Neural progenitor cell (in vitro differentiated cells): ENCODE measurements around the gene SMG7. TPM values are rescaled to one million over a fixed set of nuclear protein-coding genes. Genes with fewer than 3 reads are reported as not detected.

ENCODE experiments used
- DNase-seq: peaks from one replicate; pipeline ENCODE4 v3.0.0-alpha.2; 2016; ENCODE audit warnings: low spot score
- H2AFZ ChIP-seq: fragments of 200-600 bp; sonication (generic); replicated peaks from 2 replicates; pipeline ENCODE4 v1.6.1; 2016; ENCODE audit warnings: antibody characterized with exemption
- H3F3A ChIP-seq: fragments of 200-600 bp; sonication (generic); 2 replicates; pipeline ENCODE4 v1.6.1; 2016; ENCODE audit warnings: antibody characterized with exemption, low read depth
- H3K27ac ChIP-seq: fragments of 200-600 bp; sonication (generic); 2 replicates; pipeline ENCODE4 v1.5.1; 2016; ENCODE audit warnings: mild to moderate bottlenecking
- H3K27me3 ChIP-seq: fragments of 200-600 bp; sonication (generic); 2 replicates; pipeline ENCODE4 v1.6.1; 2016; ENCODE audit warnings: mild to moderate bottlenecking, moderate library complexity
- H3K36me3 ChIP-seq: fragments of 200-600 bp; sonication (generic); 2 replicates; pipeline ENCODE4 v1.5.1; 2016
- H3K4me1 ChIP-seq: fragments of 200-600 bp; sonication (generic); 2 replicates; pipeline ENCODE4 v1.6.1; 2016; ENCODE audit warnings: mixed run types
- H3K4me2 ChIP-seq: fragments of 200-600 bp; sonication (generic); 2 replicates; pipeline ENCODE4 v1.6.1; 2016
- H3K4me3 ChIP-seq: fragments of 200-600 bp; sonication (generic); 2 replicates; pipeline ENCODE4 v1.5.1; 2016
- H3K79me2 ChIP-seq: fragments of 200-600 bp; sonication (generic); 2 replicates; pipeline ENCODE4 v1.6.1; 2016; ENCODE audit warnings: low read depth
- H3K9ac ChIP-seq: fragments of 200-600 bp; sonication (generic); 2 replicates; pipeline ENCODE4 v1.6.1; 2016
- H3K9me3 ChIP-seq: fragments of 200-600 bp; sonication (generic); 2 replicates; pipeline ENCODE4 v1.5.1; 2016; ENCODE audit warnings: low read depth
- H4K20me1 ChIP-seq: fragments of 200-600 bp; sonication (generic); 2 replicates; pipeline ENCODE4 v1.6.1; 2016; ENCODE audit warnings: low read depth
- H3K27ac Mint-ChIP-seq: 3 replicates; pipeline ENCODE4 v1.8.0; 2021; ENCODE audit warnings: mixed read lengths
- H3K27me3 Mint-ChIP-seq: 2 replicates; pipeline ENCODE4 v1.8.0; 2022; ENCODE audit warnings: low read depth, mild to moderate bottlenecking, inconsistent platforms, moderate library complexity, mixed read lengths; ENCODE audit not compliant: insufficient read depth
- H3K36me3 Mint-ChIP-seq: 3 replicates; pipeline ENCODE4 v1.8.0; 2021; ENCODE audit warnings: mixed read lengths
- H3K4me1 Mint-ChIP-seq: 3 replicates; pipeline ENCODE4 v1.8.0; 2021; ENCODE audit warnings: mixed read lengths
- H3K4me3 Mint-ChIP-seq: 3 replicates; pipeline ENCODE4 v1.8.0; 2021; ENCODE audit warnings: mild to moderate bottlenecking, moderate library complexity, mixed read lengths
- H3K9me3 Mint-ChIP-seq: 3 replicates; pipeline ENCODE4 v1.8.0; 2020; ENCODE audit warnings: mixed read lengths
- CTCF ChIP-seq: fragments of 200-600 bp; sonication (generic); IDR thresholded peaks from 2 replicates; pipeline ENCODE4 v1.5.1; 2017; ENCODE audit warnings: antibody characterized with exemption, mild to moderate bottlenecking
- EZH2 ChIP-seq: fragments of 200-600 bp; sonication (generic); IDR thresholded peaks from 2 replicates; pipeline ENCODE4 v1.6.1; 2017; ENCODE audit warnings: antibody characterized with exemption, mild to moderate bottlenecking, moderate library complexity
- EZH2phosphoT487 ChIP-seq: fragments of 200-600 bp; sonication (generic); IDR thresholded peaks from 2 replicates; pipeline ENCODE4 v1.6.1; 2017; ENCODE audit warnings: antibody characterized with exemption
- total RNA-seq: library from RNA; depleted of rRNA; stranded (reverse); fragments of >200 nt; gene quantifications from 2 replicates; pipeline ENCODE4 v1.2.3, GENCODE V29; 2015; ENCODE audit warnings: low replicate concordance

SMG7 gene
- total RNA-seq, 1 donor from 2014 or later: 33.5 TPM

DNA sequence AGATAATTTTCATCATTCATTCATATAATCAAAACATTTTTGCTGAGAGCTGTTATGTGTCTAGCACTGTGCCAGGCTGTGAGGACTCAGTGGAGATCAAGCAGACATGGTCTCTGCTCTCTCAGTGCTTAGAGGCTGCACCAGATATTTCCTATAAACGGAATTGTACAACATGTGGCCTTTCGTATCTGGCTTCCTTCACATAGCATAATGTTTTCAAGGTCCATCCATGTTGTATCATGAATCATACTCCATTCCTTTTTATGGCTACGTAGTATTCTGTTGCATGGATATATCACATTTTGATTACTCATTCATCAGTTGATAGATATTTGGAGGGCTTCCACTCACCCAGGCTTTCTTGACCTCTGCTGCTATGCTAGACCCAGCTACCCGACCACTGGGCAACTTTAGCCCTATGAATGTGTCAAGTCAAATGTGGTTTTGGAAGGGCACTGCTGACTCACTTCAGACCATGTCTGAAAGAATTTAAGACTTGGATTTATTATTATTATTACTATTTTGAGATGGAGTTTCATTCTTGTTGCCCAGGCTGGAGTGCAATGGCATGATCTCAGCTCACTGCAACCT is 99.5 kb downstream of the SMG7 start:
- Histone ChIP-seq H3K27ac (no peak overlapping the region), H3K4me2 (no peak overlapping the region), H3K36me3 (no peaks in the 10 kb centered on the region), H3K4me1 (no peaks in the 10 kb centered on the region), H3K79me2 (no peaks in the 10 kb centered on the region), H3K9me3 (no peaks in the 10 kb centered on the region), H4K20me1 (no peaks in the 10 kb centered on the region), H3K4me3 (no peak overlapping the region), H3F3A (no peaks in the 10 kb centered on the region), H3K27me3 (no peaks in the 10 kb centered on the region), H3K9ac (no peak overlapping the region), H2AFZ (no peak overlapping the region)
- Mint-ChIP-seq H3K4me3 (no peak overlapping the region), H3K27me3 (peaks cover 3% of the 10 kb centered on the region), H3K27ac (no peak overlapping the region), H3K9me3 (no peaks in the 10 kb centered on the region), H3K4me1 (peaks cover 5% of the 10 kb centered on the region), H3K36me3 (no peaks in the 10 kb centered on the region)
- TF ChIP-seq EZH2: no peak
- TF ChIP-seq EZH2phosphoT487: no peak
- no peak for TF ChIP-seq CTCF
- no peak for DNase-seq

DNA sequence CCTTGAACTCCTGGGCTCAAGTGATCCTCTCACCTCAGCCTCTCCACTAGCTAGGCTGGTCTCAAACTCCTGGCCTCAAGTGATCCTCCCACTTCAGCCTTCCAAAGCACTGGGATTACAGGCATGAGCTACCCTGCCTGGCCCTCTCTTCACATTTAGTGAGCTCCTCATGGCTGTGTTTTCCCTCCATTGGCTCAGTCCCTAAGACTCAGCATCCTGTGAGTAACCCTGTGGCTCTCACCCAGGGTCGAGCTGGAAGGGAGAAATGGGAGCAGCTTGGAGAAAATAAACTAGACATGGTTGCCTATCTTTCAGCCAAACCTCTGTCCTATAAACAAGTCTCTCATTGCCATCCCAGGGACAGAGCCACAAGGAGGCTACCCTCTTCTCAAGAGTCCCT is 100.4 kb downstream of the SMG7 start:
- TF ChIP-seq EZH2phosphoT487 (no peak), EZH2 (no peak), CTCF (no peak)
- H3K9ac ChIP-seq: no peak overlapping the region
- H2AFZ ChIP-seq: no peak overlapping the region
- peaks cover 3% of the 10 kb centered on the region for H3K27me3 Mint-ChIP-seq
- H3K27me3 ChIP-seq: no peaks in the 10 kb centered on the region
- H3K4me2 ChIP-seq: no peak overlapping the region
- no peak overlapping the region for H3K27ac Mint-ChIP-seq
- H3K79me2 ChIP-seq: no peaks in the 10 kb centered on the region
- H3K4me1 Mint-ChIP-seq: peaks cover 5% of the 10 kb centered on the region
- H4K20me1 ChIP-seq: no peaks in the 10 kb centered on the region
- no peaks in the 10 kb centered on the region for H3K9me3 Mint-ChIP-seq
- no peaks in the 10 kb centered on the region for H3K4me1 ChIP-seq
- no peak overlapping the region for H3K27ac ChIP-seq
- H3K4me3 ChIP-seq: no peak overlapping the region
- no peaks in the 10 kb centered on the region for H3K9me3 ChIP-seq
- H3K4me3 Mint-ChIP-seq: no peak overlapping the region
- no peaks in the 10 kb centered on the region for H3F3A ChIP-seq
- no peaks in the 10 kb centered on the region for H3K36me3 Mint-ChIP-seq
- no peaks in the 10 kb centered on the region for H3K36me3 ChIP-seq
- DNase-seq: no peak

DNA sequence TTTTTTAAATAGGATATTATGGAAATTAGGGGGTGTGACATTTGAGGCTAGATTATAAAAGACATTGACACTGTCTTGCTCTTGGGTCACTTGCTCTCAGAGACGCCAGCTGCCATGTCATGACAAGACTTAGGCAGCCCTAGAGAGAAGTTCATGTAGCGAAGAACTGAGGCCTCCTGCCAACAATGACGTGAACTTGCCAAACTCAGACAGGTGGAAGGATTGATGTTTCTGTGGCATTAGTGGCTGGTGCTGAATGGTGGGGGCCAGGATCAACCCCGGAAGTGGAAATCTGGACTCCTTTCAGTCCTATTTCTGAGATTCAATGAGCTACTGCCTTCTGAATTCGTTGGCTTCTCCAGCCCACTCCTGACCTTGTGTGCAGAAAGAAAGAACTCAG is 103.3 kb downstream of the SMG7 start:
- H3K27me3 ChIP-seq: no peaks in the 10 kb centered on the region
- no peak for TF ChIP-seq EZH2phosphoT487
- TF ChIP-seq CTCF: no peak
- TF ChIP-seq EZH2: no peak
- no peaks in the 10 kb centered on the region for H3K9me3 Mint-ChIP-seq
- no peaks in the 10 kb centered on the region for H3K36me3 Mint-ChIP-seq
- H3K9me3 ChIP-seq: no peaks in the 10 kb centered on the region
- peaks cover 6% of the 10 kb centered on the region for H3K27me3 Mint-ChIP-seq
- H3K27ac Mint-ChIP-seq: no peak overlapping the region
- no peaks in the 10 kb centered on the region for H4K20me1 ChIP-seq
- H3K4me3 ChIP-seq: no peak overlapping the region
- no peak for DNase-seq
- no peaks in the 10 kb centered on the region for H3K4me1 ChIP-seq
- H3K4me1 Mint-ChIP-seq: peaks cover 14% of the 10 kb centered on the region
- H3F3A ChIP-seq: no peaks in the 10 kb centered on the region
- H2AFZ ChIP-seq: no peak overlapping the region
- H3K4me2 ChIP-seq: no peak overlapping the region
- H3K79me2 ChIP-seq: no peaks in the 10 kb centered on the region
- H3K27ac ChIP-seq: no peak overlapping the region
- H3K36me3 ChIP-seq: no peaks in the 10 kb centered on the region
- no peak overlapping the region for H3K4me3 Mint-ChIP-seq
- H3K9ac ChIP-seq: no peak overlapping the region
